NCI-H748 (cell line): ENCODE results near the gene SEPSECS.
A peak's percentile ranks its signal among the peaks of the same experiment; 100 is the strongest.

Source experiments
- DNase-seq: peaks from one replicate; lab custom pipeline; 2025; ENCODE audit not compliant: unreplicated experiment; lab: John Stamatoyannopoulos, UW

SEPSECS gene

DNA sequence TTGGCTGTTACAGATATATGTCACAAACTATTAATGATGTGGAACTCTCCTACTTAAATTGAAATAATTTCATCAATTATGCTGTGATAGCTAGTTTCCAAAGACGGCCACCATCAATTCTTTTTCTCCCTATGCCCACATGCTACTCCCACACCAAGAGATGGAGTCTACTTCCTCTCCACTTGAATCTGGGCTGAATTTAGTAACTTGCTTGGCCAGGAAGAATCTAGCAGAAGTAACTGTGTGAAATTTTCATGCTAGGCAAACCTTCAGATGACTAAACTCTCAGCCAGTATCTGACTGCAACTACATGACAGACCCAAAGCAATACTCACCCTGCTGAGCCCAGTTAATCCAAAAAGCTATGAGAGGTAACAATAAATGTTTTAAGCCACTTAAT lies 3.2 kb downstream of the SEPSECS start:
- no peak for DNase-seq

- peak; percentile 2 for DNase-seq
Observed at GRCh38 chr4:25155947-25156346, 4.3 kb downstream of the SEPSECS start.

DNA sequence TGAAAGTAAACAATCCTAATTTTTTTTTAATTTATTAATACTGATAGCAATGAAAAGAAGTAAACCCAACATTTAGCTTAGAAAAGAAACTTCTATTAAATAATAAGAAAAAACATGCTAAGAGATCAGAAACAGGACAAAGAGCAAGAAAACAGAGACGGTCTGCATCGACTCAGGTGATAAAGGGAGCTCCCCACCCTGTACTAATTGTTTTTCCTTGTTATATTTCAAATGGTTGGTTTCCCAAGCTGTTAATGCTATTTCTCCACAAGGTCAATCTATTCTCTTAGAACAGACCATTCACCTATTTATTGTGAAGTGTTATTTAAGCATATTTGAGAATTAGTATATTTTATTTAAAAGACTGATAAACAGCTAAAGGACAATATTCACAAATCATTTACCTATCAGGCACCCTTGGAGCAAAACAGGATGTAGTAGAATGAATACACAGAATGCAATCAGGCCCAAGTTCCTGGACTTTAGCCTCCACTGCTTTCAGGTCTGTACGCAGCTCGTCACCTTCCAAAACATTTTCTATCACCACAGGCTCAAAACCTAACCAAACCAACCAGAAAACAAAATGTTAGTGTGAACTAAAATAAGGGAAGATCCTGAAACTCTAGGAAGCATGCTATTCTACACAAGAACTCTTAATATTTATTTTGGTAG lies 5.5 kb downstream of the SEPSECS start:
- DNase-seq = peak; percentile 46

- DNase-seq = no peak
Observed at GRCh38 chr4:25146076-25146475, 14.2 kb downstream of the SEPSECS start.

GRCh38 chr4:25144870-25145481 lies 15.3 kb downstream of the SEPSECS start:
- DNase-seq = peak; percentile 21

GRCh38 chr4:25142468-25142867 lies 17.8 kb downstream of the SEPSECS start:
- DNase-seq = no peak

- DNase-seq = no peak
Observed at GRCh38 chr4:25141592-25141991, 18.7 kb downstream of the SEPSECS start.

DNA sequence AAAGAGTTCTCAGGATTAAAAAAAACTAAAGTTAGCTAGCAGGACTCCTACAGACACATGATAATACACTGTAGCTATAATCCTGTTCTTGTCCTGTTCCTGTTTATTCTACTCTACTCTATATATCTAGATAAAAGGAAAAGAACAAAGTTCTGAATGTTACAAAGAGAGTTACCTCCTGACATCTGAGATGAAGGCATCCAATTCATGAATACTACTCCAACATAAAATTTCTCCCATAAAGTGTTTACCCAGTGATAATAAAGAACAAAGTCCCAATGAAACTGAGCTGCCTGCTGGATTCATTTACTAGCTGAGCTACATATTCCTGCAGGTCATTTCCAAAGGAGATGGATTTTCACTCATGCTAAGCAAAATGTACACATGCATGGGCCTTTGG lies 27.1 kb downstream of the SEPSECS start:
- no peak for DNase-seq

DNA sequence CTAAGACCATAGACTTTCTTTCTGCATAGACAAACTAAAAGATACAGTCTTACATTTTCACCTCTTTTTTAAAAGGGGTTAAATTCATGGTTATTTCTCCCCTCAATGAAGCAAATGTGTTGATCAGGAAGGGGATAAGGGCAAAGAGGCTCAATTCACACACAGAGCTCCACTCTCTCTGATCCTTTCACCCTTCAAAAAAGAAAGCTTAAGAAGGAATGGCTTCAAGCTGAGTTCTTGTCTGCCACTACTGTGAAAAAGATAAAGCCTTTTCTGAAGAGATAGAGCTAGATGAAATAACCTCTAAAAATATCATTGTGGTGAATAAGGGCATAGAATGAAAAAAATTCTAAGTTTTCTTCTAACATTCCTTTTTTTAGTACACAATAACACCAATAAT lies 28.3 kb downstream of the SEPSECS start:
- DNase-seq = no peak

- DNase-seq = no peak
Observed at GRCh38 chr4:25131381-25131780, 28.9 kb downstream of the SEPSECS start.

GRCh38 chr4:25129917-25130316 lies 30.3 kb downstream of the SEPSECS start:
- DNase-seq = no peak

DNA sequence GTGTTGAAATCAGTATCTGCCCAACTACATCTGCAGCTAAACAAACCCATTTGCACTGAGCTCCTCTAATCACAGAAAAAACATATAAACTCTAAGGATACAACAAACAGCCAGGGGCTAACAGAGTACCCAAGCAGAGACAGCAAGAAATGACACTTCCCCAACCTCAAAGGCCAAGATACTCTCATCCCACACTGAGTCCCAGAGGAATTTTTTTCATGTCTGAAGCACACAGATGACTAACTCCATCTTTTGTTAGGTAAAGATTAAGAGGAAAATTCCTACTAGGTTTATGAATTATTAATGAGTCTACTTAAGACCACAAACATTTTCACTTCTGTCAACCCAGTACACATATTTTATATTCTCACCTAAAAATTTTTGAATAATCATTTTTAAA lies 31.6 kb downstream of the SEPSECS start:
- DNase-seq = no peak

DNA sequence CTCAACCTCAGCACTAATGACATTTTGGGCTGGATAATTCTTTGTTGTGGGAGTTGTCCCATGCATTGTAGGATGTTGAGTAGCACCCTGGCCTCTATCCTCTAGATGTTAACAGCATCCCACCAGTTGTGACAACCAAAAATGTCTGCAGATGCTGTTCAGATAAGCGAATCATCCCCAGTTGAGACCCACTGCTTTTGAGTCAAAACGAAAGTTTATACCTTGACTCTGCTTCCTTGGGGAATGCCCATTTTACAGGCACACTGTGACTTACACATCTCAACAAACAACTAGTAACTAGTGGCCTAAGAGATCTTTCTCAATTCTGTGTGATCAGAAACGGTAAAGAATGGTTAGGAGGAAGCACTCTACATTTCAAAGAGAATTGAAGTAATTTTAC lies 37.0 kb downstream of the SEPSECS start:
- no peak for DNase-seq

- DNase-seq = no peak
Observed at GRCh38 chr4:25120146-25120940, 39.9 kb downstream of the SEPSECS start.

GRCh38 chr4:25117716-25118472 lies 42.4 kb downstream of the SEPSECS start:
- no peak for DNase-seq

- DNase-seq = no peak
Observed at GRCh38 chr4:25117274-25117673, 43.0 kb downstream of the SEPSECS start.

DNA sequence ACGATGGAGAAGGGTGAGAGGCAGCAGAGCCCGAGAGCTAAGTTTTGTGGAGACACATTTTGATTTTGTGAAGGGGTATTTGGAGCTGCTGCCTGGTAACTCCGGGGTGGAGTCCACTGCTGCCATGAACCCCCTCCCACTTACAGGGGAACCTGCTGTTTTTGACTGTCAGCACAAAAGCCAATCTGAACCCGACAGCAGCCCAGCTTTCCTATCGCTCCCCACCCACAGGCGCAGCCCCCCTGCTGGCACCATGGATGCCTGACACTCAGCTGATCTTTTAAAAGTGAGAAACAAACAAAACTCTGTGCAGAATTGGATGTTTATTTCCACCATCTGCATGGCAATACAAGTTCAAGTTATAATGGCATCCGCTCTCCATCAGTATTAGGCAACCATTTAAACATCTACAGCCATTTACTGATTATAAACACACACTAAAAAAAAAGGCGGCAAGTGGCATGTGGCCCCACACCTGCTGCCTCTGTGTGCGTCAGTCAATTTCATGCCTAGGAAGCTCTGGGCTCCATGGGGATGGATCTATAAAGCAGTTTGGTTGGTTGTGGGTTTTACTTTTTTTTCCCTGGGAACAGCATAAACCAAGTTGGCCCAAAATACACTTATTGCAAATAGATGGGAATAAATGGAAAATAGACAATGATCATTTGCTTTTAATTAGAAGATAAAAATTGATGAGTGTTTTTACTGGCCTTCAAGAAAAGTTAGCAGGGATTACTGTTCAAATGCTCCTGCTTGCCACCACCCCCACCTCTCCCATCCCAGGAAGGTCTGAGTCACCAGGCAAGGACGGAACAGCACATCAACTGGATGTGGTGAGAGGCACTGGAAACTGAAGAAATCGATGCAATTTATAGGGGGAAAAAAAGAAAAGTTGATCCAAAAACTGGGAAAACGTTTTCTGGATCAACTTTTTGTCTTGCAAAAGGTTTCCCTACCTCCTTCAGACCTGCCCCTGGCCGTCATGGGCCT lies 46.0 kb downstream of the SEPSECS start:
- DNase-seq = peak; percentile 20

DNA sequence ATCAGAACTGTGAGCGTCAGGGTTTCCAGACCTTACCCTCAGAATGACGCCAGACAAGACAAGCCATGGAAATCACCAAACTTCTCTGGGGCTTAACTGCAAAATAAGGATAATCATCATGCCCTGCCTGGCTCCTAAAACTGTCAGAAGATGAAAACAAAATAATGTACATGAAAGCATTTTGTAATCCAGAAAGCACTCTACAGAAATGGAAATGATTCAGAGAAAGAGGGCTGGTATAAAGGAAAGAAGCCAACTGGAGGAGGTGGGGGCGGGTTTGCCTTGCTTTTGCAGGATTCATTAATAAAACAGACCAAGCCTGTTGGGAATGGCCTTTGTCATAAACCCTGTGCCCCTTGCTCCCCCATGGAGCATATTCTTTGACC lies 47.3 kb downstream of the SEPSECS start:
- DNase-seq = no peak

DNA sequence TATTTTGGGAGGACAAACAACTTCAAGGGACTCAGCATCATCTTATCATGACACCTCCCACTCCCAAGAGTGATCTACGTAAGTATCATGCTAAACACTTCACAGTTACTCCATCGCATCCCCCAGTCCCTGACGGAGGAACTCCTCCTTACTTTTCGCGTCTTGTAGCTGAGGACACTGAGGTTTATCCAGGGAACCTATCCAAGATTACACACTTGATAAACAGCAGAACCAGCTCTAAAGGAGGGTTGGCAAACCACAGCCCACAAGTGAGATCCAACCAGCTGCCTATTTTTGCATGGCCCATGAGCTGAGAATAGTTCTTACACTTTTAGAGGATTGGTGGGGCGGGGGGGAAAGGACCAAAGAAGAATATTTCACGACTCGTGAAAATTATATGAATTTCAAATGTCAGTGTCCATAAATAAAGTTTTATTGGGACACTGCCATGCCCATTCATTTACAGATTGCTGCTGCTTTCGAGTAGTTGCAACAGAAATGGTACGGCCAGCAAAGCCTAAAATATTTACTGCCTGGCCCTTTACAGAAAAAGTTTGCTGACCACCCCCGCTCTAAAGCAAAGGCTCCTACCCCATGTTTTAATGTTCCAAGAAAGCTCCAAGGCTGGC lies 47.8 kb downstream of the SEPSECS start:
- no peak for DNase-seq

DNA sequence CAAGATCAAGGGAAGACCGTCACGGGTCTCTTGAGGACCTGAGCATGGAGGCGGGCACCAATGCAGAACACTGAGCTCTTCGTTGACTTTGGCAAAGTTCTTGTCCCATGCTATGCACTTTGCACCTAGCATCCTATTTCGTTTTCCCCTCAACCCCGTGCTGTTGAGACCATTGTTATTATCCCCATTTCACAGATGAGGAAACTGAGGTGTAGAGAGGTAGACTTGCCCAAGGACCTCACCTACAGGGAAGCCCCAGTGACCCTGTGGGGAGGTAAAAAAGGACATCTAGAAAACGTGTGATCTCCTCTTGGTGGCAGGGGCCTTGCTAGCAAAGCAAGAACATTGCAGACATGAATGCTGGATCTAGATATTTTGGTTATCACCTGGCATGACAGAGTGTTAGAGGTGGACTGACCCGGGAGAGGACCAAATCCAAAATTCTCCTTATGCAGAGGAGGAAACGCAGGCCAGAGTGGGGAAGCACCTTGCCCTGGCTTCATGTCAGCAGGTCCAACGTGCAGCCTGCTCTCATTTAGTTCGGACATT lies 48.5 kb downstream of the SEPSECS start:
- DNase-seq = no peak
